Caco-2 (cell line): ENCODE data around the gene NRXN3. TPM values are rescaled to one million over a fixed set of nuclear protein-coding genes. Genes with fewer than 3 reads are reported as not detected.
A peak's percentile ranks its signal among the peaks of the same experiment; 100 is the strongest.

Source experiments
- BruUV-seq: library from RNA; stranded (reverse); fragments of 400-500 nt; replicated peaks from 2 replicates; lab custom pipeline; 2021; lab: Mats Ljungman, UMichigan
- CTCF ChIA-PET: fragments of 300-600 bp; sonication (Branson Sonifier 250); formaldehyde crosslinking; loops from one replicate; lab custom pipeline; 2022; ENCODE audit warnings: antibody characterized with exemption; lab: Charles Lee
- POLR2A ChIA-PET: fragments of 300-600 bp; sonication (Branson Sonifier 250); formaldehyde crosslinking; loops from one replicate; lab custom pipeline; 2022; ENCODE audit warnings: antibody characterized with exemption; lab: Charles Lee
- DNase-seq, 2 experiments: peaks; one replicate each; pipeline versions ENCODE4 v3.0.0 to v3.0.0-alpha.2; 2020 to 2022
- H3K27me3 ChIP-seq: replicated peaks from 2 replicates; pipeline ENCODE4 v1.6.0; 2011; ENCODE audit warnings: low read length; ENCODE audit not compliant: control insufficient read depth, insufficient read depth
- H3K36me3 ChIP-seq: 2 replicates; pipeline ENCODE4 v1.5.1; 2011; ENCODE audit warnings: low read length; ENCODE audit not compliant: control insufficient read depth, insufficient read depth
- H3K4me1 ChIP-seq: fragments of 250-450 bp; sonication (Bioruptor Pico); 2 replicates; pipeline ENCODE4 v1.5.1; 2020; ENCODE audit warnings: mild to moderate bottlenecking
- H3K4me3 ChIP-seq: 2 replicates; pipeline ENCODE4 v1.5.1; 2011; ENCODE audit warnings: low read depth, mild to moderate bottlenecking, control low read depth, low read length
- H3K9me3 ChIP-seq: fragments of 250-450 bp; sonication (Bioruptor Pico); 2 replicates; pipeline ENCODE4 v1.5.1; 2020; ENCODE audit warnings: mild to moderate bottlenecking, moderate library complexity
- H3K27ac Mint-ChIP-seq: one replicate; pipeline ENCODE4 v1.8.0; 2022; ENCODE audit warnings: mixed read lengths; ENCODE audit not compliant: unreplicated experiment
- H3K27me3 Mint-ChIP-seq: one replicate; pipeline ENCODE4 v1.8.0; 2022; ENCODE audit warnings: mixed read lengths; ENCODE audit not compliant: insufficient read depth, unreplicated experiment
- H3K36me3 Mint-ChIP-seq: one replicate; pipeline ENCODE4 v1.8.0; 2022; ENCODE audit warnings: mild to moderate bottlenecking, mixed read lengths; ENCODE audit not compliant: insufficient read depth, unreplicated experiment
- H3K4me1 Mint-ChIP-seq: one replicate; pipeline ENCODE4 v1.8.0; 2022; ENCODE audit warnings: low read depth, mixed read lengths; ENCODE audit not compliant: unreplicated experiment
- H3K4me3 Mint-ChIP-seq: one replicate; pipeline ENCODE4 v1.8.0; 2022; ENCODE audit warnings: mild to moderate bottlenecking, moderate library complexity, mixed read lengths; ENCODE audit not compliant: unreplicated experiment
- H3K9me3 Mint-ChIP-seq: one replicate; pipeline ENCODE4 v1.8.0; 2022; ENCODE audit warnings: mixed read lengths; ENCODE audit not compliant: unreplicated experiment
- CTCF ChIP-seq, 2 experiments: fragments of 200-600 bp in 1 of 2; IDR thresholded peaks; 1 replicate in 1 of 2; 2 replicates in 1 of 2; pipeline versions ENCODE4 v1.5.1 to v1.8.0; 2011 to 2022; ENCODE audit warnings: antibody characterized with exemption in 1 of 2, control low read depth in 1 of 2, inconsistent platforms in 1 of 2, low read depth in 1 of 2, low read length in 1 of 2, mild to moderate bottlenecking in 1 of 2, moderate library complexity in 1 of 2; ENCODE audit not compliant: insufficient read depth in 1 of 2, severe bottlenecking in 1 of 2, unreplicated experiment in 1 of 2
- intact Hi-C: fragments of 100-400 bp; cut with micrococcal nuclease; formaldehyde crosslinking; loops from one replicate; pipeline ENCODE4 v1.10.0; 2022; ENCODE audit not compliant: unreplicated experiment
- total RNA-seq: library from RNA; stranded (reverse); gene quantifications from 2 replicates; pipeline ENCODE4 v1.2.3, GENCODE V29; 2022

NRXN3 gene
- total RNA-seq, 1 experiment from 2014 or later = 12.4 TPM

DNA sequence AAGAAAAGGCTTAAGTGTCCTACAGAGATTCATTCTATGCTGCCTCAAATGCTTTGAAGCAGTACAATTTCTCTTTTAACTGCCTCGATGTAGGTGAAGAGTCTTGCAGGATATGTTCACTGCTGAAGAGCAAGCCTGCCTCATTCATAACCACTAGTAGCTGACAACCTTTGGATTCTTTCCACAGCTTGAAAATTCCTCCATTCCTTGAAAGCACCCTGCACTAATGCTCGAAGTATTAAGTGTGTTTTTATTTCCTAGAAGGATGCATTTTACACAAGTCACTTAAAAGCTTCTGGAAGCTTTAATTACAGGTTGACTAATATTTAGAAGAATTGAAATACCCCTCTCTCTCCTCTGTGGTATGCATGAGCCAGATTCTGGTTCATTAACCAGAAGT is 1611.7 kb downstream of the NRXN3 start:
- TF ChIP-seq CTCF (IDR thresholded peaks at IDR 0.05; ENCODE audit: insufficient read depth in 1 of 2, low read depth in 1 of 2, low read length in 1 of 2, severe bottlenecking in 1 of 2, unreplicated experiment in 1 of 2) = no peak
- no TSS peak for BruUV-seq
- Histone ChIP-seq H3K4me1 (peaks cover 16% of the 10 kb centered on the region; the same call in 1 of the 2 replicates), H3K27me3 (no peaks in the 10 kb centered on the region), H3K9me3 (no peaks in the 10 kb centered on the region), H3K4me3 (no peak overlapping the region), H3K36me3 (no peaks in the 10 kb centered on the region)
- DNase-seq = no peak
- CTCF ChIA-PET = no interaction called here
- Mint-ChIP-seq H3K36me3 (no peaks in the 10 kb centered on the region), H3K9me3 (no peaks in the 10 kb centered on the region), H3K4me1 (peaks cover 12% of the 10 kb centered on the region), H3K27me3 (no peaks in the 10 kb centered on the region), H3K4me3 (no peak overlapping the region), H3K27ac (no peak overlapping the region)
- intact Hi-C loops = no loop called here
- POLR2A ChIA-PET = no interaction called here

- H3K4me3 ChIP-seq = no peak overlapping the region
- no peak for TF ChIP-seq CTCF (IDR thresholded peaks at IDR 0.05; ENCODE audit: insufficient read depth in 1 of 2, low read depth in 1 of 2, low read length in 1 of 2, severe bottlenecking in 1 of 2, unreplicated experiment in 1 of 2)
- DNase-seq = no peak
- no peaks in the 10 kb centered on the region for H3K27me3 ChIP-seq
- ChIA-PET CTCF (no interaction called here), POLR2A (no interaction called here)
- no peaks in the 10 kb centered on the region for H3K36me3 ChIP-seq
- no peaks in the 10 kb centered on the region for H3K9me3 ChIP-seq
- H3K27ac Mint-ChIP-seq = no peak overlapping the region
- intact Hi-C loops = no loop called here
- no peaks in the 10 kb centered on the region for H3K36me3 Mint-ChIP-seq
- no peaks in the 10 kb centered on the region for H3K27me3 Mint-ChIP-seq
- H3K9me3 Mint-ChIP-seq = peaks cover 11% of the 10 kb centered on the region
- peak overlapping the region; percentile 10 for H3K4me3 Mint-ChIP-seq
- H3K4me1 ChIP-seq = peaks cover 15% of the 10 kb centered on the region; the same call in 1 of the 2 replicates
- H3K4me1 Mint-ChIP-seq = peaks cover 12% of the 10 kb centered on the region
- no TSS peak for BruUV-seq
These were observed 1612.9 kb downstream of the NRXN3 start for GRCh38 chr14:79783041-79783440.

- Mint-ChIP-seq H3K27me3 (no peaks in the 10 kb centered on the region), H3K27ac (no peak overlapping the region), H3K9me3 (peaks cover 22% of the 10 kb centered on the region), H3K4me1 (peaks cover 12% of the 10 kb centered on the region), H3K36me3 (peaks cover 5% of the 10 kb centered on the region), H3K4me3 (no peak overlapping the region)
- TF ChIP-seq CTCF (IDR thresholded peaks at IDR 0.05; ENCODE audit: insufficient read depth in 1 of 2, low read depth in 1 of 2, low read length in 1 of 2, severe bottlenecking in 1 of 2, unreplicated experiment in 1 of 2) = no peak
- Histone ChIP-seq H3K4me3 (no peak overlapping the region), H3K27me3 (no peaks in the 10 kb centered on the region), H3K36me3 (no peaks in the 10 kb centered on the region), H3K4me1 (peaks cover 15% of the 10 kb centered on the region; the same call in 1 of the 2 replicates), H3K9me3 (no peaks in the 10 kb centered on the region)
- DNase-seq = no peak
- POLR2A ChIA-PET = no interaction called here
- CTCF ChIA-PET = no interaction called here
- intact Hi-C loops = no loop called here
- BruUV-seq = no TSS peak
These were observed 1616.3 kb downstream of the NRXN3 start for GRCh38 chr14:79786522-79786921.
